Suprapubic skin (tissue), 4 donors: ENCODE measurements around the gene MIB2. TPM values are rescaled to one million over a fixed set of nuclear protein-coding genes. Genes with fewer than 3 reads are reported as not detected.
A peak's percentile ranks its signal among the peaks of the same experiment; 100 is the strongest.

Experiments
- DNase-seq, 2 donors: peaks; one replicate each; pipeline ENCODE4 v3.0.0-alpha.2; 2019; ENCODE audit warnings: low spot score in 2 of 2
- H3K27ac ChIP-seq: fragments of 200-600 bp; sonication (generic); one replicate; pipeline ENCODE4 v1.5.1; 2019
- H3K27me3 ChIP-seq: fragments of 200-600 bp; sonication (generic); one replicate; pipeline ENCODE4 v1.5.1; 2019
- H3K36me3 ChIP-seq: fragments of 200-600 bp; sonication (generic); one replicate; pipeline ENCODE4 v1.5.1; 2019
- H3K4me1 ChIP-seq: fragments of 200-600 bp; sonication (generic); one replicate; pipeline ENCODE4 v1.5.1; 2019
- H3K4me3 ChIP-seq: fragments of 200-600 bp; sonication (generic); one replicate; pipeline ENCODE4 v1.5.1; 2019; ENCODE audit warnings: mild to moderate bottlenecking
- H3K9me3 ChIP-seq: fragments of 200-600 bp; sonication (generic); one replicate; pipeline ENCODE4 v1.5.1; 2019
- EP300 ChIP-seq: sonication (generic); formaldehyde crosslinking; IDR thresholded peaks from one replicate; pipeline ENCODE4 v1.6.1; 2017; ENCODE audit warnings: antibody characterized with exemption
- POLR2A ChIP-seq, 2 donors: fragments of 450-650 bp; IDR thresholded peaks; one replicate each; pipeline ENCODE4 v1.6.1; 2017; ENCODE audit warnings: antibody characterized with exemption in 2 of 2, mild to moderate bottlenecking in 2 of 2, moderate library complexity in 2 of 2
- POLR2AphosphoS5 ChIP-seq, 3 donors: sonication (generic); formaldehyde crosslinking; IDR thresholded peaks; one replicate each; pipeline ENCODE4 v1.6.1; 2017; ENCODE audit warnings: antibody characterized with exemption in 3 of 3
- WGBS: methylation state at CpG from one replicate; pipeline ENCODE4 v1.1.5; 2018; 5-methylcytosine and 5-hydroxymethylcytosine counted together
- total RNA-seq, 4 donors: library from RNA; depleted of rRNA; stranded (reverse); fragments of >200 nt; gene quantifications; one replicate each; pipeline ENCODE4 v1.1.0, GENCODE V29; 2016
- TF ChIP-seq, protein P1 (sequence below), 2 donors: fragments of 200-600 bp in 1 of 2; fragments of 450-650 bp in 1 of 2; sonication (generic) in 1 of 2; IDR thresholded peaks; one replicate each; pipeline ENCODE4 v1.5.1; 2016 to 2019; ENCODE audit warnings: antibody characterized with exemption in 2 of 2, mild to moderate bottlenecking in 1 of 2, moderate library complexity in 1 of 2

MIB2 gene
- total RNA-seq, 4 donors from 2014 or later = 131 to 212 (median 154) TPM

DNA sequence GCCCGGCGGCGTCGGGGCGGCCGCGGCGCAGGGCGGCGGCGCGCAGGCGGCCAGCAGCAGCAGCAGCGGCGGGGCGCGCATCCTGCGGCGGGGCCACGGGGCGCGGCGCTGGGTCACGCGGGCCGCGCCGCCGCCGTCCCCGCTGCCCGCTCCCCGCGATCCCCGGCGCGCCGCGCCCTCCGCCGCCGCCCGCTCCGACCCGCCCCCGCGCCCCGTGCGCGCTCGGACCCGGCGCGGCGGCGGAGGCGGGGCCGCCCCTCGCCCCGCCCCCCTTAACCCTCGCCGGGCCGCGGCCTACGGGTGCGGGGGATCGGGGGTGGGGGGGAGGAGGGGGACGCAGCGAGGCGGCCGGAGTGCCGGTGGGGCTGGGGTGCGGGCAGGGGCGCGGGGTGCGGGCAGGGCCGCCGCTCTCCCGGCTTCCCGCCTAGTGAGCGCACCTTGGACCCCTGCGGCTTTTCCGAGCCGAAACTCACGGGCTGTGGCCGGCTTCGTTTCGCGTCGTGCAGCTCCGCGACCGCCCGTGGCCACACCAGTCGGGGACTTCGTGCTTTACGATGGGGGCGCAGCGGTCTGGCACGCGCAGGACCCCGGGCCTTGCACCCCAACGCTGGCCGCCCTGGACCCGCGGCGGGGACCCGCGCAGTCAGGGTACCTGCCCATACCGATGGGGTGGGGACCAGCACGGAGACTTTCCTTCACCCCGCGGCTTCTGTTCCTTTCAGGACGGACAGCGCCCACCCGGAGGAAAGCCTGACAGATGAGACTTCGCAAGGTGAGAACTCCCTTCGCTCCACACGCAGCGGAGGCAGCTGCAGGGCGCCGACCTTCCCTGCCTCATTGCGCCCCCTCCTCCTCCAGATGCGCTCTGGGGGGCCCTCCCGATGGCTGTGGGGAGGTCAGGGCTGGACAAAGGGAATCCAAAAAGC lies 15.1 kb upstream of the MIB2 start, which contains the start of gene FNDC10:
Gene FNDC10, minus strand, starts transcription at position 201 of the 926 bp plus-strand sequence. Its CDS starts 120 bp downstream, at position 81.
- no peaks in the 10 kb centered on the region for H3K36me3 ChIP-seq
- no peak for TF ChIP-seq EP300
- no peak for TF ChIP-seq POLR2A (IDR thresholded peaks at IDR 0.05)
- TF ChIP-seq POLR2AphosphoS5 (IDR thresholded peaks at IDR 0.05) = no peak
- TF ChIP-seq, protein P1, sequence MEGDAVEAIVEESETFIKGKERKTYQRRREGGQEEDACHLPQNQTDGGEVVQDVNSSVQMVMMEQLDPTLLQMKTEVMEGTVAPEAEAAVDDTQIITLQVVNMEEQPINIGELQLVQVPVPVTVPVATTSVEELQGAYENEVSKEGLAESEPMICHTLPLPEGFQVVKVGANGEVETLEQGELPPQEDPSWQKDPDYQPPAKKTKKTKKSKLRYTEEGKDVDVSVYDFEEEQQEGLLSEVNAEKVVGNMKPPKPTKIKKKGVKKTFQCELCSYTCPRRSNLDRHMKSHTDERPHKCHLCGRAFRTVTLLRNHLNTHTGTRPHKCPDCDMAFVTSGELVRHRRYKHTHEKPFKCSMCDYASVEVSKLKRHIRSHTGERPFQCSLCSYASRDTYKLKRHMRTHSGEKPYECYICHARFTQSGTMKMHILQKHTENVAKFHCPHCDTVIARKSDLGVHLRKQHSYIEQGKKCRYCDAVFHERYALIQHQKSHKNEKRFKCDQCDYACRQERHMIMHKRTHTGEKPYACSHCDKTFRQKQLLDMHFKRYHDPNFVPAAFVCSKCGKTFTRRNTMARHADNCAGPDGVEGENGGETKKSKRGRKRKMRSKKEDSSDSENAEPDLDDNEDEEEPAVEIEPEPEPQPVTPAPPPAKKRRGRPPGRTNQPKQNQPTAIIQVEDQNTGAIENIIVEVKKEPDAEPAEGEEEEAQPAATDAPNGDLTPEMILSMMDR (IDR thresholded peaks at IDR 0.05) = no peak
- peak within 1 kb of the TSS; percentile 61 for H3K4me3 ChIP-seq
- WGBS = no CpG with 5 or more reads among the region's 125 CpGs
- H3K4me1 ChIP-seq = peaks cover 26% of the 10 kb centered on the region
- H3K27me3 ChIP-seq = peaks cover 65% of the 10 kb centered on the region
- DNase-seq = peak in 1 of 2 donors; percentile 66
- H3K9me3 ChIP-seq = no peaks in the 10 kb centered on the region
- no peak within 1 kb of the TSS for H3K27ac ChIP-seq

DNA sequence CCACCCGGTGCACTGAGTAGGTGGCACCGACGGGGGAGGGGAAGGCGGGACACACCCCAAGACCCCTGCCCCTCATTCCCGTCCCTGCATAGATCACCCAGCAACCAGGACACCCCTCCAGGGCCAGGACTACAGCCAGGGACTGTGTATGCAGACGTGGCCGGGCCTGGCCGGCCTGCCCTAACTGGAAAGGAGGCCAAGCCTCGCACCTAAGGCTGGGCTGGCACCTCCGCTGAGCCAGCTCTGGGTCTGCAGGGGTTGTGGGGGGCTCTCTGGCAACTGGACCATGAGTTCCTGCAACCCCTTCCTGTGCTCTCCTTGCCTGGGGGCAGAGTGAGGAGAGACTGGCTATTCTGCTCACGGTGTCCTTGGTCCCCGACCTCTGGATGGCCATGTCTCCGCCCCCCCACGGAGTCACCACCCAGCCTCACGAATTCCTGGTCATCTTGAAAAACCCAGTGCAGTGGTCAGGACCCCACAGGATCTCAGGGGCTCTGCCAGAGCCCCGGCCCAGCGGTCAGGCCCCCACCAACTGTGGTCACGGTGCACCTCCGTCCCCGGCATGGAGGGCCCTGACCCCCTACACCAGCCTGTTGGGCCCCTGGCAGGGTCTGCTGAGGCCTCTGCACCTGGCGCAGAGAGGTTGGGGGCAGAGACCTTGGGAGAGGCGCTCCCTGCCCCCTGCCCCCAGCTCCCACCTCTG lies 14.3 kb upstream of the MIB2 start:
- 100% methylated on average over 2 of the region's 22 CpGs for WGBS
- H3K27ac ChIP-seq = no peak overlapping the region
- no peaks in the 10 kb centered on the region for H3K36me3 ChIP-seq
- TF ChIP-seq, protein P1 (IDR thresholded peaks at IDR 0.05) = no peak
- TF ChIP-seq POLR2A (IDR thresholded peaks at IDR 0.05) (no peak), POLR2AphosphoS5 (IDR thresholded peaks at IDR 0.05) (no peak), EP300 (no peak)
- peaks cover 62% of the 10 kb centered on the region for H3K27me3 ChIP-seq
- H3K9me3 ChIP-seq = no peaks in the 10 kb centered on the region
- peak in 1 of 2 donors; percentile 61 for DNase-seq
- peaks cover 26% of the 10 kb centered on the region for H3K4me1 ChIP-seq
- peak overlapping the region; percentile 61 for H3K4me3 ChIP-seq

DNA sequence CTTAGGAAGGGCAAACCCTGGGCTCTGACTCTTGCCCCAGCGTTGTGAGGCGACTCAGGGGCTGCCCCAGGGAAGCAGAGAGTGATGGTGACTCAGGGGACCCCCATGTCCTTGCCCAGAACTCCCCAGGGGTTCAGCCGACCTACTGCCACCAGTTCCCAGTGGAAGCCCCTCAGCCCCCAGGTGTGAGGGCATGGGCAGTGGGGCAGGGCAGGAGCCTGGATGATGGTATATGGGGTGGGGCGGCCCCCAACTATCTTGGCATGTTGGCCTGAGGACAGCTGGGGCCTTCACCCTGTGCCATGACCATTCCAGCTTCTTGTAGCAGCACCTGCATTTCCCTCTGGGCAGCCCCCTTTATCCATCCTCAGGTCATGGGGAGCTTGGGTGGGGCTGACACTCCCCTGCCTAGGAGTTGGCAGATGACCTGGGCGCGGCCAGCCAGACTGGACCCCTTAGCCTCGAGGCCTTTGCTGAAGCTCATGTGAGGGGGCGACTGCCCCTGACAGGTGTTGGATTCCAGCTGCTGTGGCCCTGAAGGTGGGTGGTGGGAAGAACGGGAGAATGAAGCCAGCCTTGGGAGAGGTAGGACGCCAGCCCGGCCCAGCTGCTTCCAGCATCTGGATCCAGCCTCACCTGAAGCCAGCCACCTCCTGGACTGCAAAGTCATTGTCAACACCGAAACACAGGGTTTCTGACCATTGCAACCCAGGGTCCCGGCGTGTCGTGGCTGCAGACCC lies 13.6 kb upstream of the MIB2 start:
- Histone ChIP-seq H3K9me3 (no peaks in the 10 kb centered on the region), H3K27me3 (peaks cover 55% of the 10 kb centered on the region), H3K4me1 (peaks cover 26% of the 10 kb centered on the region), H3K27ac (no peak overlapping the region), H3K4me3 (no peak overlapping the region), H3K36me3 (no peaks in the 10 kb centered on the region)
- 87% methylated on average over 7 of the region's 15 CpGs for WGBS
- TF ChIP-seq POLR2AphosphoS5 (IDR thresholded peaks at IDR 0.05) (no peak), EP300 (no peak)
- TF ChIP-seq, protein P1 (IDR thresholded peaks at IDR 0.05) = no peak
- peak; percentile 59 to 70 for DNase-seq

DNA sequence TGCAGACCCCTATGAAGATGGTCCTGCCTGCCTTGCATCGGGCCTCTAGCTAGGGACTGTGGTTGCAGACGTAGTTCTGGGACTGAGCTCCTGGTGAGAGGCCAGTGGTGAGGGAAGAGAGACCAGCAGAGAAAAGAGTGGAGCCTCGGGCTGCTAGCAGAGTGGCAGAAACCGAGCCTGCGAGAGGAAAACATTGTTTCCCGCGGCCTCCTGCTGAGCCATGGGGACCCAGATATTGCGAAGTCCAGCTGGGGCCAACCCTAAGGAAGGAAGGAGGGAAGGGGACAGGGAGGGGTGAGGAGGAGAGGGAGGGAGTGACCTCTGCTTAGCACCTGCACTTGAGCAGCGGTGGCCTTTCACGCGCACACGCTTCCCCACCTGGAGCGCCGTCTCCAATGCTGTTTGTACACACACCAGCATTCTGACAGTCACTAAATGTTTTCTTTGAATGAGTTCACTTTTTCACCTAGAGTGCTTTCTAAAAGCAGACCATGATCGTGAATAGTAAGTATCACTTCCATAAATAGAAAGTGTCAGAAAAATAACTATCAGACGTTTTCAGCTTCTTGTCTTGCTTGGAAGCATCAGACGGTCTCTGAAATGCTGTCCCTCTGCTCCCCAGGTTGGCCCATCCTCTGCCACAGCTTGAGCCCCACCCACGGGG lies 12.9 kb upstream of the MIB2 start:
- no peak overlapping the region for H3K4me3 ChIP-seq
- peaks cover 48% of the 10 kb centered on the region for H3K27me3 ChIP-seq
- TF ChIP-seq EP300 (no peak), POLR2AphosphoS5 (IDR thresholded peaks at IDR 0.05) (no peak), POLR2A (IDR thresholded peaks at IDR 0.05) (no peak)
- TF ChIP-seq, protein P1 (IDR thresholded peaks at IDR 0.05) = no peak
- no peak for DNase-seq
- peaks cover 24% of the 10 kb centered on the region for H3K4me1 ChIP-seq
- H3K36me3 ChIP-seq = no peaks in the 10 kb centered on the region
- no peak overlapping the region for H3K27ac ChIP-seq
- no peaks in the 10 kb centered on the region for H3K9me3 ChIP-seq
- WGBS = 76% methylated on average over 18 of the region's 18 CpGs
